Measurements from ENCODE around the gene PCDHB12.

GRCh38 chr5:141180313-141180712 lies 28.2 kb upstream of the PCDHB12 start:
- TF ChIP-seq CTCF (optimal IDR thresholded peaks at IDR 0.05 in 1 of 3, IDR thresholded peaks at IDR 0.05 in 1 of 3, conservative IDR thresholded peaks at IDR 0.05 in 1 of 3; ENCODE audit: extremely low read depth in 1 of 3, insufficient read depth in 2 of 3, low read length in 3 of 3) (no peak), EZH2 (IDR thresholded peaks at IDR 0.05; ENCODE audit: low read length) (no peak)
